ENCODE results near the gene LPIN1. TPM values are rescaled to one million over a fixed set of nuclear protein-coding genes. Genes with fewer than 3 reads are reported as not detected.
A peak's percentile ranks its signal among the peaks of the same experiment; 100 is the strongest.

LPIN1 gene
- total and polyA plus RNA-seq, 2 of the 13 experiments (the other 11 are each of a cell fraction or from before 2014, with no cell fraction given) = 9.7 to 19.4 TPM

DNA sequence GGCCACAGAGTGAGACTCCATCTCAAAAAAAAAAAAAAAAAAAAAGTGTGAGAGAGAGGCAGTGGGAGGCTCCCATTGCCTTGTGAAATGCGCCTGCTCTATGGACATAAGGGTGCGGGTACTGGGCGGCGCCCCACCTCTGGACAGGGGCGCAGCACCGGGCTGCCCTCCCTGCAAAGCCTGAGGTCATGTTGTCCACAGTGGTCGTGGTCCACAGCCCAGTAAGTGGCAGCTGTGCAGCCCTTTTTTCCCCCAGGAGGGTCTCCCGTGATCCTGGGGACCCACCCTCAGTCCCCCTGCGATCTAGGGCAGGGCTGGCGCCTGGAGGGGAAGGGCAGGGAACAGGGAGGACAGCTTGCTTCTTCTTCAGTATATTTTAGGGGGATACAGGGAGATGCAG lies 37.8 kb downstream of the LPIN1 start:
- peaks cover 9 to 71% of the 10 kb centered on the region in 2 experiments; a peak in 4 of 5 replicates for H3K36me3 ChIP-seq (replicated peaks in 1 of 2; ENCODE audit: control insufficient read depth in 1 of 2, insufficient read depth in 2 of 2, low read length in 2 of 2)
- H2AFZ ChIP-seq (ENCODE audit: low read length) = no peak overlapping the region
- TF ChIP-seq, protein P1, sequence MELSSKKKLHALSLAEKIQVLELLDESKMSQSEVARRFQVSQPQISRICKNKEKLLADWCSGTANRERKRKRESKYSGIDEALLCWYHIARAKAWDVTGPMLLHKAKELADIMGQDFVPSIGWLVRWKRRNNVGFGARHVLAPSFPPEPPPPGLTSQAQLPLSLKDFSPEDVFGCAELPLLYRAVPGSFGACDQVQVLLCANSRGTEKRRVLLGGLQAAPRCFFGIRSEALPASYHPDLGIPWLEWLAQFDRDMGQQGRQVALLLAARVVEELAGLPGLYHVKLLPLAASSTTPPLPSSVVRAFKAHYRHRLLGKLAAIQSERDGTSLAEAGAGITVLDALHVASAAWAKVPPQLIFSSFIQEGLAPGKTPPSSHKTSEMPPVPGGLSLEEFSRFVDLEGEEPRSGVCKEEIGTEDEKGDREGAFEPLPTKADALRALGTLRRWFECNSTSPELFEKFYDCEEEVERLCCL (CRISPR knock-in tag; IDR thresholded peaks at IDR 0.05; ENCODE audit: borderline replicate concordance) = no peak
- TF ChIP-seq AGO2 (optimal IDR thresholded peaks at IDR 0.05; ENCODE audit: low read depth, low read length) = peak; percentile 10
- H3K27me3 ChIP-seq (ENCODE audit: control insufficient read depth in 1 of 2, insufficient read depth in 2 of 2, low read length in 2 of 2) = no peaks in the 10 kb centered on the region
- DNase-seq (ENCODE audit: low spot score) (no peak), ATAC-seq (no peak; the same call in 2 of the 3 replicates), FAIRE-seq (no peak)
- ChIA-PET POLR2A (no interaction called here), CTCF (ENCODE audit: low intra/inter-chr PET ratio, low total read pairs) (interaction anchor here (0.7 to 1.5 kb wide), 3 partner anchors 45 to 90 kb away, joined by 3 to 5 read pairs (median 4); no protein-coding TSS in a partner anchor)
- no peaks in the 10 kb centered on the region for H3K79me2 ChIP-seq (ENCODE audit: insufficient read depth, low read length)
- H4K20me1 ChIP-seq (ENCODE audit: insufficient read depth, low read length) = no peaks in the 10 kb centered on the region
- no peak overlapping the region for H3K9ac ChIP-seq (ENCODE audit: insufficient read depth, low read depth, low read length)
- no TSS peak for BruUV-seq (replicated peaks)
- WGBS (ENCODE audit: low lambda C conversion rate) = 90% methylated on average over 8 of the region's 10 CpGs
- H3K4me2 ChIP-seq (ENCODE audit: low read depth, low read length) = no peak overlapping the region
- H3K4me3 ChIP-seq (replicated peaks in 1 of 3; ENCODE audit: insufficient read depth in 1 of 3, low read depth in 2 of 3, low read length in 3 of 3) = no peak overlapping the region
- no peaks in the 10 kb centered on the region for H3K9me3 ChIP-seq (ENCODE audit: low read length)
- intact Hi-C loops (cut with micrococcal nuclease; ENCODE audit: unreplicated experiment) = no loop called here
- no peak overlapping the region for H3K27ac ChIP-seq (ENCODE audit: extremely low read length, insufficient read depth, low read length)
- peaks cover 3% of the 10 kb centered on the region; the same call in 1 of the 2 replicates for H3K4me1 ChIP-seq (ENCODE audit: insufficient read depth, low read length)
- in situ Hi-C loops (cut with HindIII; ENCODE audit: extremely low pct_ligation_motif_present, low pct_unique_long_range_greater_than_20kb) = loop anchor here (5.0 kb wide), 1 partner anchor 97 kb away; no protein-coding TSS in a partner anchor

DNA sequence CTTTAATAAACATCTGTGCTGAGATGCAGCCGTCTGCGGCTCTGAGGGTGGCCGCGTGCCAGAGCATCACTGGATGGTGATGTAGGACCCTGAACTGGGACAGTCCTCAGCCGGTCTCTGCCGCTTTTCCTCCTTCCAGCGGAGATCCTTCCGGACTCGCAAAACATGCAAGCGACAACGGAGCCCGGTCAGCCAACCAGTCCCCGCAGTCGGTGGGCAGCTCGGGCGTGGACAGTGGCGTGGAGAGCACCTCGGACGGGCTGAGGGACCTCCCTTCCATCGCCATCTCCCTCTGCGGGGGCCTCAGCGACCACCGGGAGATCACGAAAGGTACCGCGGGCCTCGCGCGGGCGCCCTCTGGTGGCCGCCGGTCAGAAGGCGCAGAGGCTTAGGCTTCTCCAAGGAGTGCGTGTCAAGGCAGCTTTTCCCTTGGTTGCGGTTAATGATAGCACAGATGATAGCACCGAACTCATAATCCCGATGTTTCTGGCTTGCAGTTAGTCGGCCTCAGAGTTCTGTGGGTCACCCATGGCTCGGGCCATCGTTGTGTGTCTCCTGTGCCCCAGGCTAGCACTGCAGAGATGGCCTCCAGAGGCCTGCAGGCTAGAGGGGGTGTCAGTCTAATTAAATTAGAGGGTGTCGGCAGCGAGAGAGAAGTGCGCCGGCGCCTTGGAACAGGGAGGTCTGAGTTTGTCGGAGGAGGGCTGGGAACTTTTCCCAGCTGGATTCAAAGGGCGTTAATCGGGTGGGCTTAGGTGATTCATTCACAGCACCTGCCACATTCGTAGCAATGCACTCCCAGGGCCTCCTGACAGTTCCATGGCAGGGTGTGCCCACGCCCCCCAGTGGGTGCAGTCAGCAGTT lies 38.5 kb downstream of the LPIN1 start:
- in situ Hi-C loops (cut with HindIII; ENCODE audit: extremely low pct_ligation_motif_present, low pct_unique_long_range_greater_than_20kb) (loop anchor here (5.0 kb wide), 1 partner anchor 98 kb away; no protein-coding TSS in a partner anchor), intact Hi-C loops (cut with micrococcal nuclease; ENCODE audit: unreplicated experiment) (no loop called here)
- FAIRE-seq (peak; percentile 48), ATAC-seq (peak; percentile 94), DNase-seq (ENCODE audit: low spot score) (no peak)
- Histone ChIP-seq H3K27me3 (ENCODE audit: control insufficient read depth in 1 of 2, insufficient read depth in 2 of 2, low read length in 2 of 2) (no peaks in the 10 kb centered on the region), H4K20me1 (ENCODE audit: insufficient read depth, low read length) (no peaks in the 10 kb centered on the region), H3K4me3 (replicated peaks in 1 of 3; ENCODE audit: insufficient read depth in 1 of 3, low read depth in 2 of 3, low read length in 3 of 3) (no peak overlapping the region), H3K4me2 (ENCODE audit: low read depth, low read length) (no peak overlapping the region), H3K27ac (ENCODE audit: extremely low read length, insufficient read depth, low read length) (no peak overlapping the region), H3K9me3 (ENCODE audit: low read length) (no peaks in the 10 kb centered on the region), H3K9ac (ENCODE audit: insufficient read depth, low read depth, low read length) (no peak overlapping the region), H2AFZ (ENCODE audit: low read length) (no peak overlapping the region), H3K4me1 (ENCODE audit: insufficient read depth, low read length) (no peaks in the 10 kb centered on the region), H3K36me3 (replicated peaks in 1 of 2; ENCODE audit: control insufficient read depth in 1 of 2, insufficient read depth in 2 of 2, low read length in 2 of 2) (peaks cover 9 to 68% of the 10 kb centered on the region in 2 experiments; a peak in 4 of 5 replicates), H3K79me2 (ENCODE audit: insufficient read depth, low read length) (no peaks in the 10 kb centered on the region)
- ChIA-PET CTCF (ENCODE audit: low intra/inter-chr PET ratio, low total read pairs) (interaction anchor here (0.7 to 1.5 kb wide), 3 partner anchors 45 to 91 kb away, joined by 3 to 5 read pairs (median 4); no protein-coding TSS in a partner anchor), POLR2A (interaction anchor here (1.0 kb wide), 1 partner anchor 35 kb away, joined by 3 read pairs; no protein-coding TSS in a partner anchor)
- BruUV-seq (replicated peaks) = no TSS peak
- 53% methylated on average over 49 of the region's 50 CpGs for WGBS (ENCODE audit: low lambda C conversion rate)
- TF ChIP-seq ZNF10 (CRISPR knock-in tag; IDR thresholded peaks at IDR 0.05; ENCODE audit: borderline replicate concordance, low read depth) (no peak), KDM2A (CRISPR knock-in tag; IDR thresholded peaks at IDR 0.05; ENCODE audit: borderline replicate concordance, low read depth) (peak; percentile 85), ZNF644 (CRISPR knock-in tag; IDR thresholded peaks at IDR 0.05; ENCODE audit: low read depth) (no peak), SP2 (CRISPR knock-in tag; IDR thresholded peaks at IDR 0.05) (0 out of 2 replicates have a peak, but pooled peaks have one; percentile 25), DNMT1 (CRISPR knock-in tag; IDR thresholded peaks at IDR 0.05) (0 out of 2 replicates have a peak, but pooled peaks have one; percentile 65), PITX1 (CRISPR knock-in tag; IDR thresholded peaks at IDR 0.05) (0 out of 2 replicates have a peak, but pooled peaks have one; percentile 48), NONO (IDR thresholded peaks at IDR 0.05) (no peak), NONO (CRISPR knock-in tag; conservative IDR thresholded peaks at IDR 0.05) (0 out of 2 replicates have a peak, but pooled peaks have one; percentile 36)
- TF ChIP-seq, protein P2, sequence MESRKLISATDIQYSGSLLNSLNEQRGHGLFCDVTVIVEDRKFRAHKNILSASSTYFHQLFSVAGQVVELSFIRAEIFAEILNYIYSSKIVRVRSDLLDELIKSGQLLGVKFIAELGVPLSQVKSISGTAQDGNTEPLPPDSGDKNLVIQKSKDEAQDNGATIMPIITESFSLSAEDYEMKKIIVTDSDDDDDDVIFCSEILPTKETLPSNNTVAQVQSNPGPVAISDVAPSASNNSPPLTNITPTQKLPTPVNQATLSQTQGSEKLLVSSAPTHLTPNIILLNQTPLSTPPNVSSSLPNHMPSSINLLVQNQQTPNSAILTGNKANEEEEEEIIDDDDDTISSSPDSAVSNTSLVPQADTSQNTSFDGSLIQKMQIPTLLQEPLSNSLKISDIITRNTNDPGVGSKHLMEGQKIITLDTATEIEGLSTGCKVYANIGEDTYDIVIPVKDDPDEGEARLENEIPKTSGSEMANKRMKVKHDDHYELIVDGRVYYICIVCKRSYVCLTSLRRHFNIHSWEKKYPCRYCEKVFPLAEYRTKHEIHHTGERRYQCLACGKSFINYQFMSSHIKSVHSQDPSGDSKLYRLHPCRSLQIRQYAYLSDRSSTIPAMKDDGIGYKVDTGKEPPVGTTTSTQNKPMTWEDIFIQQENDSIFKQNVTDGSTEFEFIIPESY (CRISPR knock-in tag; IDR thresholded peaks at IDR 0.05) = peak; percentile 88
- TF ChIP-seq, protein P3, sequence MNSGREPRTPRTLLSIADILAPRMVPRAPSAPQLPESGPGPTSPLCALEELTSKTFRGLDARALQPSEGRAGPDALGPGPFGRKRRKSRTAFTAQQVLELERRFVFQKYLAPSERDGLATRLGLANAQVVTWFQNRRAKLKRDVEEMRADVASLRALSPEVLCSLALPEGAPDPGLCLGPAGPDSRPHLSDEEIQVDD (CRISPR knock-in tag; IDR thresholded peaks at IDR 0.05; ENCODE audit: borderline replicate concordance) = 0 out of 2 replicates have a peak, but pooled peaks have one; percentile 55
